ENCODE measurements around the gene HOXB2. TPM values are rescaled to one million over a fixed set of nuclear protein-coding genes. Genes with fewer than 3 reads are reported as not detected.

Gene HOXB2
- total and polyA plus RNA-seq, 2 donors (not counting 1 experiment from before 2014, with no cell fraction given), result 12.2 to 12.3 TPM

GRCh38 chr17:48553190-48553547 is 8.3 kb upstream of the HOXB2 start:
- no peaks in the 10 kb centered on the region for H3K9me3 ChIP-seq (ENCODE audit: control insufficient read depth, insufficient read depth, low read depth, low read length)
- peak overlapping the region; percentile 56 for H3K9ac ChIP-seq (ENCODE audit: insufficient read depth, low read length)
- TF ChIP-seq CTCF (conservative IDR thresholded peaks at IDR 0.05 in 1 of 2, IDR thresholded peaks at IDR 0.05 in 1 of 2; ENCODE audit: low read depth in 1 of 2, low read length in 2 of 2) (no peak), EZH2 (IDR thresholded peaks at IDR 0.05; ENCODE audit: low read length, missing control alignments) (no peak)
- peak overlapping the region; percentile 77 for H3K27ac ChIP-seq (ENCODE audit: insufficient read depth, low read length)
- peaks cover 49% of the 10 kb centered on the region for H3K4me1 ChIP-seq (ENCODE audit: control insufficient read depth, extremely low read depth, insufficient read depth, low read length)
- no peak overlapping the region for H2AFZ ChIP-seq (ENCODE audit: low read length)
- H3K4me2 ChIP-seq (ENCODE audit: extremely low read depth, insufficient read depth, low read length), result peak overlapping the region; percentile 100
- peaks cover 22% of the 10 kb centered on the region for H3K36me3 ChIP-seq (ENCODE audit: control insufficient read depth, insufficient read depth, low read length)
- no peak for DNase-seq (ENCODE audit: low read depth in 2 of 2)
- H3K27me3 ChIP-seq (ENCODE audit: control insufficient read depth, insufficient read depth, low read length), result no peaks in the 10 kb centered on the region
- H3K79me2 ChIP-seq (ENCODE audit: control insufficient read depth, insufficient read depth, low read length), result peaks cover 95% of the 10 kb centered on the region
- H3K4me3 ChIP-seq (replicated peaks in 1 of 4; ENCODE audit: control extremely low read depth in 1 of 4, insufficient read depth in 1 of 4, low read depth in 3 of 4, low read length in 4 of 4), result peak overlapping the region; percentile 68 to 88 (median 78)
- H4K20me1 ChIP-seq (ENCODE audit: control insufficient read depth, extremely low read depth, insufficient read depth, low read length), result no peaks in the 10 kb centered on the region

GRCh38 chr17:48552466-48553189 is 7.7 kb upstream of the HOXB2 start:
- Histone ChIP-seq H3K27ac (ENCODE audit: insufficient read depth, low read length) (peak overlapping the region; percentile 84), H3K4me1 (ENCODE audit: control insufficient read depth, extremely low read depth, insufficient read depth, low read length) (peaks cover 44% of the 10 kb centered on the region), H3K4me3 (replicated peaks in 1 of 4; ENCODE audit: control extremely low read depth in 1 of 4, insufficient read depth in 1 of 4, low read depth in 3 of 4, low read length in 4 of 4) (peak overlapping the region; percentile 68 to 88 (median 78)), H3K79me2 (ENCODE audit: control insufficient read depth, insufficient read depth, low read length) (peaks cover 95% of the 10 kb centered on the region), H3K4me2 (ENCODE audit: extremely low read depth, insufficient read depth, low read length) (peak overlapping the region; percentile 100), H3K36me3 (ENCODE audit: control insufficient read depth, insufficient read depth, low read length) (peaks cover 21% of the 10 kb centered on the region), H4K20me1 (ENCODE audit: control insufficient read depth, extremely low read depth, insufficient read depth, low read length) (no peaks in the 10 kb centered on the region), H2AFZ (ENCODE audit: low read length) (no peak overlapping the region), H3K27me3 (ENCODE audit: control insufficient read depth, insufficient read depth, low read length) (no peaks in the 10 kb centered on the region), H3K9ac (ENCODE audit: insufficient read depth, low read length) (peak overlapping the region; percentile 56), H3K9me3 (ENCODE audit: control insufficient read depth, insufficient read depth, low read depth, low read length) (no peaks in the 10 kb centered on the region)
- TF ChIP-seq CTCF (conservative IDR thresholded peaks at IDR 0.05 in 1 of 2, IDR thresholded peaks at IDR 0.05 in 1 of 2; ENCODE audit: low read depth in 1 of 2, low read length in 2 of 2) (peak in 1 of 2 donors; percentile 15), EZH2 (IDR thresholded peaks at IDR 0.05; ENCODE audit: low read length, missing control alignments) (no peak)
- DNase-seq (ENCODE audit: low read depth in 2 of 2), result peak; percentile 62 to 96

GRCh38 chr17:48551596-48552465 is 6.9 kb upstream of the HOXB2 start:
- Histone ChIP-seq H3K4me2 (ENCODE audit: extremely low read depth, insufficient read depth, low read length) (peak overlapping the region; percentile 92), H3K36me3 (ENCODE audit: control insufficient read depth, insufficient read depth, low read length) (peaks cover 21% of the 10 kb centered on the region), H3K79me2 (ENCODE audit: control insufficient read depth, insufficient read depth, low read length) (peaks cover 95% of the 10 kb centered on the region), H3K9me3 (ENCODE audit: control insufficient read depth, insufficient read depth, low read depth, low read length) (no peaks in the 10 kb centered on the region), H3K4me1 (ENCODE audit: control insufficient read depth, extremely low read depth, insufficient read depth, low read length) (peaks cover 41% of the 10 kb centered on the region), H4K20me1 (ENCODE audit: control insufficient read depth, extremely low read depth, insufficient read depth, low read length) (no peaks in the 10 kb centered on the region), H2AFZ (ENCODE audit: low read length) (no peak overlapping the region), H3K4me3 (replicated peaks in 1 of 4; ENCODE audit: control extremely low read depth in 1 of 4, insufficient read depth in 1 of 4, low read depth in 3 of 4, low read length in 4 of 4) (peak overlapping the region; percentile 37 to 80 (median 41)), H3K9ac (ENCODE audit: insufficient read depth, low read length) (peak overlapping the region; percentile 60), H3K27ac (ENCODE audit: insufficient read depth, low read length) (peak overlapping the region; percentile 84), H3K27me3 (ENCODE audit: control insufficient read depth, insufficient read depth, low read length) (no peaks in the 10 kb centered on the region)
- peak; percentile 42 to 55 for DNase-seq (ENCODE audit: low read depth in 2 of 2)
- TF ChIP-seq EZH2 (IDR thresholded peaks at IDR 0.05; ENCODE audit: low read length, missing control alignments), result no peak
- TF ChIP-seq CTCF (conservative IDR thresholded peaks at IDR 0.05 in 1 of 2, IDR thresholded peaks at IDR 0.05 in 1 of 2; ENCODE audit: low read depth in 1 of 2, low read length in 2 of 2), result no peak
